WTC11 (cell line): ENCODE results near the gene SLITRK6. TPM values are rescaled to one million over a fixed set of nuclear protein-coding genes. Genes with fewer than 3 reads are reported as not detected.

Experiments
- ATAC-seq: fragments of 200-7000 bp; cut with Tn5 transposase; 2 replicates; pipeline ENCODE4 v1.10.0; 2021; ENCODE audit warnings: mild to moderate bottlenecking, moderate library complexity
- CTCF ChIA-PET: fragments of 300-600 bp; sonication (Branson Sonifier 250); formaldehyde crosslinking; loops from one replicate; lab custom pipeline; 2021; ENCODE audit warnings: antibody characterized with exemption; lab: Charles Lee
- POLR2A ChIA-PET: fragments of 350-600 bp; sonication (Branson Sonifier 250); formaldehyde crosslinking; loops from one replicate; lab custom pipeline; 2021; ENCODE audit warnings: antibody characterized with exemption; lab: Charles Lee
- DNase-seq: peaks from one replicate; pipeline ENCODE4 v3.0.0; 2021; ENCODE audit warnings: low spot score
- H3K27ac Mint-ChIP-seq: 2 replicates; pipeline ENCODE4 v1.8.0; 2021; ENCODE audit warnings: mixed read lengths
- H3K27me3 Mint-ChIP-seq: 2 replicates; pipeline ENCODE4 v1.8.0; 2021; ENCODE audit warnings: low read depth, mild to moderate bottlenecking, moderate library complexity, mixed read lengths
- H3K36me3 Mint-ChIP-seq: 2 replicates; pipeline ENCODE4 v1.8.0; 2021; ENCODE audit warnings: mixed read lengths
- H3K4me1 Mint-ChIP-seq: 2 replicates; pipeline ENCODE4 v1.8.0; 2022; ENCODE audit warnings: mixed read lengths
- H3K4me3 Mint-ChIP-seq: 2 replicates; pipeline ENCODE4 v1.8.0; 2021; ENCODE audit warnings: mild to moderate bottlenecking, moderate library complexity, mixed read lengths
- H3K9me3 Mint-ChIP-seq: 2 replicates; pipeline ENCODE4 v1.8.0; 2021; ENCODE audit warnings: mixed read lengths
- AFF4 ChIP-seq: sonication (generic); formaldehyde crosslinking; IDR thresholded peaks from 2 replicates; pipeline ENCODE4 v1.8.1; 2023; ENCODE audit warnings: mild to moderate bottlenecking, missing genetic modification reagents, borderline replicate concordance
- ARID4B ChIP-seq: sonication (generic); formaldehyde crosslinking; IDR thresholded peaks from 2 replicates; pipeline ENCODE4 v1.8.0; 2023; ENCODE audit warnings: missing genetic modification reagents, mild to moderate bottlenecking, borderline replicate concordance
- CREM ChIP-seq: sonication (generic); formaldehyde crosslinking; IDR thresholded peaks from 2 replicates; pipeline ENCODE4 v1.8.1; 2022; ENCODE audit warnings: mild to moderate bottlenecking, missing genetic modification reagents, moderate library complexity
- CTCF ChIP-seq: fragments of 200-600 bp; IDR thresholded peaks from 2 replicates; pipeline ENCODE4 v1.8.0; 2022; ENCODE audit warnings: antibody characterized with exemption
- IRF1 ChIP-seq: sonication (generic); formaldehyde crosslinking; IDR thresholded peaks from 2 replicates; pipeline ENCODE4 v1.8.0; 2023; ENCODE audit warnings: missing genetic modification reagents
- KAT7 ChIP-seq: sonication (generic); formaldehyde crosslinking; IDR thresholded peaks from 2 replicates; pipeline ENCODE4 v1.8.1; 2023; ENCODE audit warnings: missing genetic modification reagents, mild to moderate bottlenecking, borderline replicate concordance
- MAX ChIP-seq: sonication (generic); formaldehyde crosslinking; IDR thresholded peaks from 2 replicates; pipeline ENCODE4 v1.8.0; 2022; ENCODE audit warnings: mild to moderate bottlenecking, missing genetic modification reagents
- MXD4 ChIP-seq: fragments of 250-450 bp; sonication (Bioruptor Pico); IDR thresholded peaks from 2 replicates; pipeline ENCODE4 v1.8.0; 2021; ENCODE audit warnings: mild to moderate bottlenecking, moderate library complexity, borderline replicate concordance
- NR1H2 ChIP-seq: sonication (generic); formaldehyde crosslinking; IDR thresholded peaks from 2 replicates; pipeline ENCODE4 v1.9.0; 2021; ENCODE audit warnings: mild to moderate bottlenecking, moderate library complexity, missing genetic modification reagents
- NR3C1 ChIP-seq: sonication (generic); formaldehyde crosslinking; conservative IDR thresholded peaks from 2 replicates; pipeline ENCODE4 v1.8.1; 2023; ENCODE audit warnings: low read depth, mild to moderate bottlenecking, missing genetic modification reagents
- PRRX2 ChIP-seq: fragments of 250-450 bp; sonication (Bioruptor Pico); IDR thresholded peaks from 2 replicates; pipeline ENCODE4 v1.8.0; 2021; ENCODE audit warnings: mild to moderate bottlenecking
- RELA ChIP-seq: sonication (generic); formaldehyde crosslinking; IDR thresholded peaks from 2 replicates; pipeline ENCODE4 v1.8.1; 2022; ENCODE audit warnings: missing genetic modification reagents, mild to moderate bottlenecking, borderline replicate concordance
- RORB ChIP-seq: fragments of 250-450 bp; sonication (Bioruptor Pico); IDR thresholded peaks from 2 replicates; pipeline ENCODE4 v1.9.0; 2021; ENCODE audit warnings: mild to moderate bottlenecking
- SMAD4 ChIP-seq: sonication (generic); formaldehyde crosslinking; IDR thresholded peaks from 2 replicates; pipeline ENCODE4 v1.8.0; 2022; ENCODE audit warnings: mild to moderate bottlenecking, missing genetic modification reagents
- USF2 ChIP-seq: sonication (generic); formaldehyde crosslinking; IDR thresholded peaks from 2 replicates; pipeline ENCODE4 v1.8.1; 2023; ENCODE audit warnings: mild to moderate bottlenecking, missing genetic modification reagents, moderate library complexity
- ZBTB21 ChIP-seq: sonication (generic); formaldehyde crosslinking; IDR thresholded peaks from 2 replicates; pipeline ENCODE4 v1.8.1; 2023; ENCODE audit warnings: mild to moderate bottlenecking, missing genetic modification reagents, borderline replicate concordance
- ZMAT4 ChIP-seq: fragments of 250-450 bp; sonication (Bioruptor Pico); IDR thresholded peaks from 2 replicates; pipeline ENCODE4 v1.9.0; 2021; ENCODE audit warnings: mild to moderate bottlenecking
- ZNF138 ChIP-seq: sonication (generic); formaldehyde crosslinking; conservative IDR thresholded peaks from 2 replicates; pipeline ENCODE4 v1.8.1; 2022; ENCODE audit warnings: mild to moderate bottlenecking, moderate library complexity, missing genetic modification reagents
- ZNF219 ChIP-seq: sonication (generic); formaldehyde crosslinking; IDR thresholded peaks from 2 replicates; pipeline ENCODE4 v1.8.0; 2023; ENCODE audit warnings: missing genetic modification reagents, mild to moderate bottlenecking, borderline replicate concordance
- ZNF263 ChIP-seq: sonication (generic); formaldehyde crosslinking; IDR thresholded peaks from 2 replicates; pipeline ENCODE4 v1.8.1; 2022; ENCODE audit warnings: low read depth, mild to moderate bottlenecking, moderate library complexity, missing genetic modification reagents
- ZNF281 ChIP-seq: sonication (generic); formaldehyde crosslinking; IDR thresholded peaks from 2 replicates; pipeline ENCODE4 v1.8.0; 2023; ENCODE audit warnings: mild to moderate bottlenecking, missing genetic modification reagents
- total RNA-seq: library from RNA; stranded (reverse); gene quantifications from 3 replicates; pipeline ENCODE4 v1.2.3, GENCODE V29; 2021

Gene SLITRK6
- total RNA-seq, 1 experiment from 2014 or later, result 0.04 TPM

GRCh38 chr13:85768946-85769345 lies 30.3 kb downstream of the SLITRK6 start (continued):
- TF ChIP-seq IRF1 (CRISPR knock-in tag) (no peak), CTCF (no peak), ARID4B (CRISPR knock-in tag) (no peak), ZNF219 (CRISPR knock-in tag) (no peak), RELA (no peak), CREM (CRISPR knock-in tag) (no peak), PRRX2 (no peak), MAX (CRISPR knock-in tag) (no peak), USF2 (CRISPR knock-in tag) (no peak), RORB (CRISPR knock-in tag) (no peak), MXD4 (CRISPR knock-in tag) (no peak), AFF4 (CRISPR knock-in tag) (no peak)

- POLR2A ChIA-PET, result no interaction called here
Observed at GRCh38 chr13:85755123-85755522, 44.1 kb downstream of the SLITRK6 start.

More at GRCh38 chr13:85755123-85755522, 44.1 kb downstream of the SLITRK6 start:
- no peaks in the 10 kb centered on the region for H3K27me3 Mint-ChIP-seq
- H3K36me3 Mint-ChIP-seq, result no peaks in the 10 kb centered on the region
- CTCF ChIA-PET, result no interaction called here
- TF ChIP-seq ZNF138 (CRISPR knock-in tag) (no peak), ZMAT4 (CRISPR knock-in tag) (no peak), USF2 (CRISPR knock-in tag) (no peak), SMAD4 (CRISPR knock-in tag) (no peak), ZBTB21 (CRISPR knock-in tag) (no peak), KAT7 (CRISPR knock-in tag) (no peak), ZNF263 (CRISPR knock-in tag) (no peak), NR1H2 (no peak), NR3C1 (CRISPR knock-in tag) (no peak), ZNF281 (no peak)
- TF ChIP-seq, all 79 proteins: peak for 0
- no peak for ATAC-seq
- H3K4me3 Mint-ChIP-seq, result no peak overlapping the region
- no peaks in the 10 kb centered on the region for H3K4me1 Mint-ChIP-seq
- no peaks in the 10 kb centered on the region for H3K9me3 Mint-ChIP-seq
- DNase-seq, result no peak
- no peak overlapping the region for H3K27ac Mint-ChIP-seq
